K562 (cell line): ENCODE measurements around the gene ELF1. TPM values are rescaled to one million over a fixed set of nuclear protein-coding genes. Genes with fewer than 3 reads are reported as not detected.

Experiments
- IRF9 ChIP-seq: fragments of 450-650 bp; IDR thresholded peaks from 2 replicates; pipeline ENCODE4 v1.6.1; 2016; ENCODE audit warnings: missing biosample characterization, missing genetic modification characterization
- PPARD ChIP-seq: fragments of 250-450 bp; sonication (Bioruptor Pico); IDR thresholded peaks from 2 replicates; pipeline ENCODE4 v1.8.0; 2022; ENCODE audit warnings: inconsistent platforms, mild to moderate bottlenecking, moderate library complexity
- TEAD2 ChIP-seq: fragments of 450-650 bp; IDR thresholded peaks from 2 replicates; pipeline ENCODE4 v1.6.1; 2016; ENCODE audit warnings: missing genetic modification characterization, control low read depth, missing compliant biosample characterization
- polyA plus RNA-seq, 8 experiments: library from polyadenylated mRNA; depleted of rRNA in 4 of 8; stranded (reverse) in 5 of 8; unstranded in 3 of 8; fragments of >200 nt; fragmentation: Nextera tagmentation in 2 of 8; fragmentation: Illumina TruSeq in 1 of 8; extraction: Ambion mirVana in 2 of 8; extraction: Trizol in 1 of 8; gene quantifications; 2 replicates each; pipeline versions ENCODE4 v1.2.1 to v1.2.3, GENCODE V29; 2011 to 2014; ENCODE audit warnings: inconsistent platforms in 1 of 8, missing spikeins in 1 of 8
- total RNA-seq, 7 experiments: library from RNA; depleted of rRNA in 6 of 7; stranded (reverse); fragments of >200 nt in 6 of 7; fragmentation: Illumina TruSeq in 2 of 7; extraction: Trizol in 2 of 7; gene quantifications; 2 replicates each; pipeline versions ENCODE4 v1.2.1 to v1.2.3, GENCODE V29; 2011 to 2021; ENCODE audit warnings: low replicate concordance in 1 of 7
- TF ChIP-seq, protein P1 (sequence below): fragments of 200-800 bp; sonication (Bioruptor generic); IDR thresholded peaks from 2 replicates; pipeline ENCODE4 v1.6.1; 2017; ENCODE audit warnings: missing genetic modification characterization, missing compliant biosample characterization
- TF ChIP-seq, protein P2 (sequence below): fragments of 450-650 bp; IDR thresholded peaks from 2 replicates; pipeline ENCODE4 v1.6.1; 2016; ENCODE audit warnings: low read depth
- TF ChIP-seq, protein P3 (sequence below): sonication (generic); formaldehyde crosslinking; IDR thresholded peaks from 2 replicates; pipeline ENCODE4 v1.8.0; 2022; ENCODE audit warnings: mild to moderate bottlenecking, low read depth, missing genetic modification reagents

The ELF1 gene
- total and polyA plus RNA-seq, 9 of the 15 experiments (the other 6 are each of a cell fraction or from before 2014, with no cell fraction given): 24.7 to 54.4 (median 33.4) TPM

- TF ChIP-seq, protein P1, sequence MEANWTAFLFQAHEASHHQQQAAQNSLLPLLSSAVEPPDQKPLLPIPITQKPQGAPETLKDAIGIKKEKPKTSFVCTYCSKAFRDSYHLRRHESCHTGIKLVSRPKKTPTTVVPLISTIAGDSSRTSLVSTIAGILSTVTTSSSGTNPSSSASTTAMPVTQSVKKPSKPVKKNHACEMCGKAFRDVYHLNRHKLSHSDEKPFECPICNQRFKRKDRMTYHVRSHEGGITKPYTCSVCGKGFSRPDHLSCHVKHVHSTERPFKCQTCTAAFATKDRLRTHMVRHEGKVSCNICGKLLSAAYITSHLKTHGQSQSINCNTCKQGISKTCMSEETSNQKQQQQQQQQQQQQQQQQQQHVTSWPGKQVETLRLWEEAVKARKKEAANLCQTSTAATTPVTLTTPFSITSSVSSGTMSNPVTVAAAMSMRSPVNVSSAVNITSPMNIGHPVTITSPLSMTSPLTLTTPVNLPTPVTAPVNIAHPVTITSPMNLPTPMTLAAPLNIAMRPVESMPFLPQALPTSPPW (CRISPR knock-in tag): no peak
- no peak for TF ChIP-seq TEAD2 (tag)
- TF ChIP-seq, protein P2, sequence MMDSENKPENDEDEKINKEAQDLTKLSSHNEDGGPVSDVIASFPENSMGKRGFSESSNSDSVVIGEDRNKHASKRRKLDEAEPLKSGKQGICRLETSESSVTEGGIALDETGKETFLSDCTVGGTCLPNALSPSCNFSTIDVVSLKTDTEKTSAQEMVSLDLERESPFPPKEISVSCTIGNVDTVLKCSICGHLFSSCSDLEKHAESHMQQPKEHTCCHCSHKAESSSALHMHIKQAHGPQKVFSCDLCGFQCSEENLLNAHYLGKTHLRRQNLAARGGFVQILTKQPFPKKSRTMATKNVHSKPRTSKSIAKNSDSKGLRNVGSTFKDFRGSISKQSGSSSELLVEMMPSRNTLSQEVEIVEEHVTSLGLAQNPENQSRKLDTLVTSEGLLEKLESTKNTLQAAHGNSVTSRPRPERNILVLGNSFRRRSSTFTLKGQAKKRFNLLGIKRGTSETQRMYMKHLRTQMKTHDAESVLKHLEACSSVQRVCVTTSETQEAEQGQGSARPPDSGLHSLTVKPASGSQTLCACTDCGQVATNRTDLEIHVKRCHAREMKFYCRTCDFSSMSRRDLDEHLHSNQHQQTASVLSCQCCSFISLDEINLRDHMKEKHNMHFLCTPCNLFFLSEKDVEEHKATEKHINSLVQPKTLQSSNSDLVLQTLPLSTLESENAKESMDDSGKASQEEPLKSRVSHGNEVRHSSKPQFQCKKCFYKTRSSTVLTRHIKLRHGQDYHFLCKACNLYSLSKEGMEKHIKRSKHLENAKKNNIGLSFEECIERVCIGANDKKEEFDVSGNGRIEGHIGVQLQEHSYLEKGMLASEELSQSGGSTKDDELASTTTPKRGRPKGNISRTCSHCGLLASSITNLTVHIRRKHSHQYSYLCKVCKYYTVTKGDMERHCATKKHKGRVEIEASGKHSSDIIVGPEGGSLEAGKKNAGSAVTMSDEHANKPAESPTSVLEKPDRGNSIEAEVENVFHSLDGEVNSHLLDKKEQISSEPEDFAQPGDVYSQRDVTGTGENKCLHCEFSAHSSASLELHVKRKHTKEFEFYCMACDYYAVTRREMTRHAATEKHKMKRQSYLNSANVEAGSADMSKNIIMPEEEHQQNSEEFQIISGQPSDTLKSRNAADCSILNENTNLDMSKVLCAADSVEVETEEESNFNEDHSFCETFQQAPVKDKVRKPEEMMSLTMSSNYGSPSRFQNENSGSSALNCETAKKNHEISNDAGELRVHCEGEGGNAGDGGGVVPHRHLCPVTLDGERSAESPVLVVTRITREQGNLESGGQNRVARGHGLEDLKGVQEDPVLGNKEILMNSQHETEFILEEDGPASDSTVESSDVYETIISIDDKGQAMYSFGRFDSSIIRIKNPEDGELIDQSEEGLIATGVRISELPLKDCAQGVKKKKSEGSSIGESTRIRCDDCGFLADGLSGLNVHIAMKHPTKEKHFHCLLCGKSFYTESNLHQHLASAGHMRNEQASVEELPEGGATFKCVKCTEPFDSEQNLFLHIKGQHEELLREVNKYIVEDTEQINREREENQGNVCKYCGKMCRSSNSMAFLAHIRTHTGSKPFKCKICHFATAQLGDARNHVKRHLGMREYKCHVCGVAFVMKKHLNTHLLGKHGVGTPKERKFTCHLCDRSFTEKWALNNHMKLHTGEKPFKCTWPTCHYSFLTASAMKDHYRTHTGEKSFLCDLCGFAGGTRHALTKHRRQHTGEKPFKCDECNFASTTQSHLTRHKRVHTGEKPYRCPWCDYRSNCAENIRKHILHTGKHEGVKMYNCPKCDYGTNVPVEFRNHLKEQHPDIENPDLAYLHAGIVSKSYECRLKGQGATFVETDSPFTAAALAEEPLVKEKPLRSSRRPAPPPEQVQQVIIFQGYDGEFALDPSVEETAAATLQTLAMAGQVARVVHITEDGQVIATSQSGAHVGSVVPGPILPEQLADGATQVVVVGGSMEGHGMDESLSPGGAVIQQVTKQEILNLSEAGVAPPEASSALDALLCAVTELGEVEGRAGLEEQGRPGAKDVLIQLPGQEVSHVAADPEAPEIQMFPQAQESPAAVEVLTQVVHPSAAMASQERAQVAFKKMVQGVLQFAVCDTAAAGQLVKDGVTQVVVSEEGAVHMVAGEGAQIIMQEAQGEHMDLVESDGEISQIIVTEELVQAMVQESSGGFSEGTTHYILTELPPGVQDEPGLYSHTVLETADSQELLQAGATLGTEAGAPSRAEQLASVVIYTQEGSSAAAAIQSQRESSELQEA: no peak
- TF ChIP-seq IRF9: no peak
- TF ChIP-seq PPARD (CRISPR knock-in tag): no peak
- TF ChIP-seq, protein P3, sequence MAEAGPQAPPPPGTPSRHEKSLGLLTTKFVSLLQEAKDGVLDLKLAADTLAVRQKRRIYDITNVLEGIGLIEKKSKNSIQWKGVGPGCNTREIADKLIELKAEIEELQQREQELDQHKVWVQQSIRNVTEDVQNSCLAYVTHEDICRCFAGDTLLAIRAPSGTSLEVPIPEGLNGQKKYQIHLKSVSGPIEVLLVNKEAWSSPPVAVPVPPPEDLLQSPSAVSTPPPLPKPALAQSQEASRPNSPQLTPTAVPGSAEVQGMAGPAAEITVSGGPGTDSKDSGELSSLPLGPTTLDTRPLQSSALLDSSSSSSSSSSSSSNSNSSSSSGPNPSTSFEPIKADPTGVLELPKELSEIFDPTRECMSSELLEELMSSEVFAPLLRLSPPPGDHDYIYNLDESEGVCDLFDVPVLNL: no peak
- TF ChIP-seq, all 486 proteins: peak for 0
Measured at GRCh38 chr13:40960716-40961115, 58.4 kb downstream of the ELF1 start (continued).
